Endothelial cell of umbilical vein (primary cell): ENCODE data around the gene ANXA11. TPM values are rescaled to one million over a fixed set of nuclear protein-coding genes. Genes with fewer than 3 reads are reported as not detected.

Experiments used
- BruUV-seq: library from RNA; stranded (reverse); fragments of 400-500 nt; replicated peaks from 2 replicates; lab custom pipeline; 2021; lab: Mats Ljungman, UMichigan
- CTCF ChIA-PET: fragments of 300-600, 350-600 bp; sonication (Branson Sonifier 250); formaldehyde crosslinking; loops from one replicate; lab custom pipeline; 2021; ENCODE audit warnings: antibody characterized with exemption, inconsistent platforms; lab: Charles Lee
- POLR2A ChIA-PET: fragments of 300-600, 350-600 bp; sonication (Branson Sonifier 250); formaldehyde crosslinking; loops from one replicate; lab custom pipeline; 2021; ENCODE audit warnings: antibody characterized with exemption, inconsistent platforms; lab: Charles Lee
- DNase-seq: peaks from one replicate; pipeline ENCODE4 v3.0.0-alpha.2; 2011; ENCODE audit warnings: low read depth, low spot score
- FAIRE-seq: peaks from 2 replicates; lab custom pipeline; 2011; peaks lifted over from hg19 to GRCh38; lab: Jason Lieb, UNC
- H2AFZ ChIP-seq: 2 replicates; pipeline ENCODE4 v1.6.0; 2012; ENCODE audit warnings: low read depth, low read length, control low read depth, inconsistent platforms
- H3K27ac ChIP-seq: 2 replicates; pipeline ENCODE4 v1.5.1; 2011; ENCODE audit warnings: low read depth, mild to moderate bottlenecking, control low read depth, low read length, moderate library complexity; ENCODE audit not compliant: insufficient read depth
- H3K27me3 ChIP-seq, 2 experiments: 2 replicates each; pipeline versions ENCODE4 v1.6.0 to v1.6.1; 2011; ENCODE audit warnings: low read length in 2 of 2, mixed read lengths in 1 of 2; ENCODE audit not compliant: control insufficient read depth in 2 of 2, insufficient read depth in 2 of 2
- H3K36me3 ChIP-seq, 2 experiments: 2 replicates in 1 of 2; 3 replicates in 1 of 2; pipeline ENCODE4 v1.5.1; 2011; ENCODE audit warnings: low read length in 2 of 2, mild to moderate bottlenecking in 1 of 2, moderate library complexity in 1 of 2; ENCODE audit not compliant: control insufficient read depth in 2 of 2, insufficient read depth in 2 of 2; ENCODE audit errors: extremely low read depth in 1 of 2
- H3K4me1 ChIP-seq: 3 replicates; pipeline ENCODE4 v1.5.1; 2011; ENCODE audit warnings: mild to moderate bottlenecking, low read length; ENCODE audit not compliant: control insufficient read depth, insufficient read depth; ENCODE audit errors: extremely low read depth
- H3K4me2 ChIP-seq: 2 replicates; pipeline ENCODE4 v1.6.1; 2011; ENCODE audit warnings: low read length, control low read depth, mixed read lengths; ENCODE audit not compliant: insufficient read depth
- H3K4me3 ChIP-seq, 3 experiments: fragments of 200-600 bp in 1 of 3; sonication (generic), shearing (Covaris generic) in 1 of 3; replicated peaks in 1 of 3; 2 replicates each; pipeline ENCODE4 v1.5.1; 2011 to 2016; ENCODE audit warnings: control low read depth in 3 of 3, low read length in 3 of 3, mild to moderate bottlenecking in 2 of 3, inconsistent platforms in 1 of 3, low read depth in 1 of 3, moderate library complexity in 1 of 3; ENCODE audit not compliant: insufficient read depth in 1 of 3
- H3K79me2 ChIP-seq: 2 replicates; pipeline ENCODE4 v1.6.0; 2012; ENCODE audit warnings: low read length, inconsistent platforms; ENCODE audit not compliant: control insufficient read depth, insufficient read depth
- H3K9ac ChIP-seq: replicated peaks from 2 replicates; pipeline ENCODE3; 2011; ENCODE audit warnings: low read length, control low read depth; ENCODE audit not compliant: insufficient read depth; ENCODE audit errors: extremely low read depth
- H3K9me1 ChIP-seq: replicated peaks from 3 replicates; pipeline ENCODE4 v1.6.0; 2011; ENCODE audit warnings: mild to moderate bottlenecking, low read length; ENCODE audit not compliant: control insufficient read depth, insufficient read depth; ENCODE audit errors: extremely low read depth
- H3K9me3 ChIP-seq: replicated peaks from 2 replicates; pipeline ENCODE4 v1.5.1; 2012; ENCODE audit warnings: low read length, inconsistent platforms; ENCODE audit not compliant: control insufficient read depth, insufficient read depth
- H4K20me1 ChIP-seq: replicated peaks from 2 replicates; pipeline ENCODE3; 2011; ENCODE audit warnings: mild to moderate bottlenecking, low read length; ENCODE audit not compliant: control insufficient read depth, insufficient read depth; ENCODE audit errors: extremely low read depth
- CTCF ChIP-seq, 2 donors: IDR thresholded peaks; 1 replicate in 1 of 2; 2 replicates in 1 of 2; pipeline ENCODE4 v1.5.1; 2011; ENCODE audit warnings: low read length in 2 of 2, mild to moderate bottlenecking in 2 of 2, moderate library complexity in 2 of 2, control low read depth in 1 of 2, inconsistent platforms in 1 of 2, low read depth in 1 of 2; ENCODE audit not compliant: insufficient read depth in 1 of 2; ENCODE audit errors: extremely low read depth in 1 of 2
- FOS ChIP-seq: IDR thresholded peaks from 2 replicates; pipeline ENCODE4 v1.6.1; 2011; ENCODE audit warnings: mild to moderate bottlenecking, low read length, moderate library complexity, borderline replicate concordance; ENCODE audit not compliant: insufficient read depth
- GATA2 ChIP-seq: IDR thresholded peaks from 2 replicates; pipeline ENCODE4 v1.7.0; 2011; ENCODE audit warnings: low read depth, mild to moderate bottlenecking, moderate library complexity, mixed read lengths, low read length; ENCODE audit not compliant: insufficient read length, insufficient read depth
- JUN ChIP-seq: IDR thresholded peaks from 2 replicates; pipeline ENCODE4 v1.6.1; 2011; ENCODE audit warnings: borderline replicate concordance, low read depth; ENCODE audit not compliant: insufficient read length, insufficient read depth
- POLR2A ChIP-seq: IDR thresholded peaks from 2 replicates; pipeline ENCODE4 v1.6.1; 2012; ENCODE audit warnings: low read depth, mild to moderate bottlenecking, control low read depth, low read length
- POLR2AphosphoS5 ChIP-seq: IDR thresholded peaks from 2 replicates; pipeline ENCODE4 v1.6.1; 2012; ENCODE audit warnings: low read depth, mild to moderate bottlenecking, control low read depth, low read length, moderate library complexity; ENCODE audit not compliant: insufficient read depth
- dilution Hi-C: fragments of 300-500 bp; cut with MboI; formaldehyde crosslinking; loops from one replicate; pipeline ENCODE4 v1.15.0; 2019; ENCODE audit warnings: low sequenced_read_pairs; ENCODE audit not compliant: extremely low pct_ligation_motif_present
- intact Hi-C: fragments of 100-400 bp; cut with micrococcal nuclease; formaldehyde crosslinking; loops from one replicate; pipeline ENCODE4 v1.10.0; 2022
- polyA plus RNA-seq, 4 experiments: library from polyadenylated mRNA; depleted of rRNA in 3 of 4; stranded (reverse) in 3 of 4; unstranded in 1 of 4; fragments of >200 nt; gene quantifications; 2 replicates each; pipeline versions ENCODE4 v1.2.1 to v1.2.3, GENCODE V29; 2011 to 2012; ENCODE audit warnings: missing spikeins in 1 of 4
- total RNA-seq: library from RNA; stranded (reverse); gene quantifications from 2 replicates; pipeline ENCODE4 v1.2.3, GENCODE V29; 2021

Gene ANXA11
- total and polyA plus RNA-seq, 2 donors (not counting 3 experiments of a cell fraction or from before 2014, with no cell fraction given) = 59.2 to 143 TPM

GRCh38 chr10:80165173-80165572 lies 40.2 kb downstream of the ANXA11 start:
- dilution Hi-C loops (no loop called here), intact Hi-C loops (no loop called here)
- TF ChIP-seq FOS (peak; percentile 28), GATA2 (no peak), POLR2AphosphoS5 (no peak), CTCF (IDR thresholded peaks at IDR 0.05; ENCODE audit: extremely low read depth in 1 of 2, insufficient read depth in 1 of 2, low read depth in 1 of 2, low read length in 2 of 2) (no peak), JUN (no peak)
- ChIA-PET POLR2A (no interaction called here), CTCF (interaction anchor here (0.7 to 2.3 kb wide), 8 partner anchors 9 to 57 kb away, joined by 3 to 8 read pairs (median 4); no protein-coding TSS in a partner anchor)
- H3K9me1 ChIP-seq = no peaks in the 10 kb centered on the region
- H4K20me1 ChIP-seq = no peaks in the 10 kb centered on the region
- H3K36me3 ChIP-seq = peaks cover 0 to 16% of the 10 kb centered on the region in 2 experiments
- DNase-seq = no peak
- peak overlapping the region; percentile 4 for H3K27ac ChIP-seq
- peaks cover 29% of the 10 kb centered on the region for H3K4me1 ChIP-seq
- no peaks in the 10 kb centered on the region for H3K79me2 ChIP-seq
- H3K9ac ChIP-seq = no peak overlapping the region
- peak; percentile 28 for FAIRE-seq
- no peak overlapping the region for H3K4me3 ChIP-seq
- H3K27me3 ChIP-seq = no peaks in the 10 kb centered on the region
- H3K4me2 ChIP-seq = no peak overlapping the region
- no peak overlapping the region for H2AFZ ChIP-seq
- no TSS peak for BruUV-seq
- H3K9me3 ChIP-seq = no peaks in the 10 kb centered on the region

- no peaks in the 10 kb centered on the region for H3K27me3 ChIP-seq
- no peak overlapping the region for H2AFZ ChIP-seq
- no peaks in the 10 kb centered on the region for H4K20me1 ChIP-seq
- H3K9me1 ChIP-seq = no peaks in the 10 kb centered on the region
- FAIRE-seq = peak; percentile 15
- no peak overlapping the region for H3K9ac ChIP-seq
- peak overlapping the region; percentile 4 for H3K27ac ChIP-seq
- peaks cover 29% of the 10 kb centered on the region for H3K4me1 ChIP-seq
- no TSS peak for BruUV-seq
- dilution Hi-C loops = no loop called here
- no peaks in the 10 kb centered on the region for H3K79me2 ChIP-seq
- ChIA-PET POLR2A (no interaction called here), CTCF (interaction anchor here (1.0 to 2.3 kb wide), 7 partner anchors 10 to 58 kb away, joined by 3 to 8 read pairs (median 4); no protein-coding TSS in a partner anchor)
- TF ChIP-seq POLR2A = no peak
- intact Hi-C loops = no loop called here
- H3K9me3 ChIP-seq = no peaks in the 10 kb centered on the region
- no peak overlapping the region for H3K4me2 ChIP-seq
- no peak overlapping the region for H3K4me3 ChIP-seq
- H3K36me3 ChIP-seq = peaks cover 0 to 16% of the 10 kb centered on the region in 2 experiments
- no peak for DNase-seq
Measured at GRCh38 chr10:80164596-80164995, 40.7 kb downstream of the ANXA11 start.
